ENCODE measurements around the gene NADSYN1. TPM values are rescaled to one million over a fixed set of nuclear protein-coding genes. Genes with fewer than 3 reads are reported as not detected.

NADSYN1 gene
- total RNA-seq, 1 experiment from 2014 or later, result 91.3 TPM

DNA sequence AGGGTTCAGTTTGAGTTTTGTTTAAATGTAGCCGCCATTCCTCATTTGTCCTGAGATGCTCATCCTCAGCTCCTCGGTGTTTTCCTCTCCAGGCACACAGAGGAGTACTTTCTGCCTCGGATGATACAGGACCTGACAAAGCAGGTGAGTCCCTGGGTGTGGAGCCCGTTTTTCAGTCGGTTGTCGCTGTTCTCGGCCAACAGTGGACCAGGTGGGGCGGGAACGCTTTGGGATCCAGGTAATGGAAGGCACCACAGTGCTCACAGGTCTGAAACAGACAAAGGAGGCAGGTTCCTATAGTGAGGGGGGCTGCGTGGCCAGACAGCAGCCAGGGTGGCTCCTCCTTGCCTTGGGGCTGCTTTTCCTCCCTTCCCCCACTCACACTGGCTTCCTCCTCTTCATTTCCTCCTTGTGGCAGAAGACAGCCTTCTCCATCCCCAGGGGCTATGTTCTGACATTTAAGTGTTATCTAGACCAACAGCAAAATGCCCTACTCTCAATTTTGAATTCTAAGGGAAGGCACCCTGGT is 19.4 kb downstream of the NADSYN1 start:
- ChIA-PET CTCF (no interaction called here), POLR2A (no interaction called here)
- peaks cover 8% of the 10 kb centered on the region; the same call in 1 of the 2 replicates for H3K36me3 ChIP-seq (ENCODE audit: control insufficient read depth, insufficient read depth, low read length)
- no peak overlapping the region for H3K4me3 Mint-ChIP-seq (ENCODE audit: unreplicated experiment)
- no peak for DNase-seq
- no peak overlapping the region for H3K4me3 ChIP-seq (ENCODE audit: low read depth, low read length)
- H3K27me3 Mint-ChIP-seq (ENCODE audit: insufficient read depth, unreplicated experiment), result no peaks in the 10 kb centered on the region
- H3K9me3 Mint-ChIP-seq (ENCODE audit: unreplicated experiment), result peaks cover 19% of the 10 kb centered on the region
- peaks cover 60% of the 10 kb centered on the region for H3K36me3 Mint-ChIP-seq (ENCODE audit: insufficient read depth, unreplicated experiment)
- H3K4me1 ChIP-seq, result peaks cover 23% of the 10 kb centered on the region
- TF ChIP-seq, protein P1, sequence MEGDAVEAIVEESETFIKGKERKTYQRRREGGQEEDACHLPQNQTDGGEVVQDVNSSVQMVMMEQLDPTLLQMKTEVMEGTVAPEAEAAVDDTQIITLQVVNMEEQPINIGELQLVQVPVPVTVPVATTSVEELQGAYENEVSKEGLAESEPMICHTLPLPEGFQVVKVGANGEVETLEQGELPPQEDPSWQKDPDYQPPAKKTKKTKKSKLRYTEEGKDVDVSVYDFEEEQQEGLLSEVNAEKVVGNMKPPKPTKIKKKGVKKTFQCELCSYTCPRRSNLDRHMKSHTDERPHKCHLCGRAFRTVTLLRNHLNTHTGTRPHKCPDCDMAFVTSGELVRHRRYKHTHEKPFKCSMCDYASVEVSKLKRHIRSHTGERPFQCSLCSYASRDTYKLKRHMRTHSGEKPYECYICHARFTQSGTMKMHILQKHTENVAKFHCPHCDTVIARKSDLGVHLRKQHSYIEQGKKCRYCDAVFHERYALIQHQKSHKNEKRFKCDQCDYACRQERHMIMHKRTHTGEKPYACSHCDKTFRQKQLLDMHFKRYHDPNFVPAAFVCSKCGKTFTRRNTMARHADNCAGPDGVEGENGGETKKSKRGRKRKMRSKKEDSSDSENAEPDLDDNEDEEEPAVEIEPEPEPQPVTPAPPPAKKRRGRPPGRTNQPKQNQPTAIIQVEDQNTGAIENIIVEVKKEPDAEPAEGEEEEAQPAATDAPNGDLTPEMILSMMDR (IDR thresholded peaks at IDR 0.05; ENCODE audit: insufficient read depth in 1 of 2, low read depth in 1 of 2, low read length in 1 of 2, severe bottlenecking in 1 of 2, unreplicated experiment in 1 of 2), result no peak
- no peaks in the 10 kb centered on the region for H3K27me3 ChIP-seq (replicated peaks; ENCODE audit: control insufficient read depth, insufficient read depth, low read length)
- no TSS peak for BruUV-seq (replicated peaks)
- peaks cover 16% of the 10 kb centered on the region for H3K9me3 ChIP-seq
- intact Hi-C loops (cut with micrococcal nuclease; ENCODE audit: unreplicated experiment), result no loop called here
- H3K27ac Mint-ChIP-seq (ENCODE audit: unreplicated experiment), result no peak overlapping the region
- H3K4me1 Mint-ChIP-seq (ENCODE audit: low read depth, unreplicated experiment), result peaks cover 34% of the 10 kb centered on the region

DNA sequence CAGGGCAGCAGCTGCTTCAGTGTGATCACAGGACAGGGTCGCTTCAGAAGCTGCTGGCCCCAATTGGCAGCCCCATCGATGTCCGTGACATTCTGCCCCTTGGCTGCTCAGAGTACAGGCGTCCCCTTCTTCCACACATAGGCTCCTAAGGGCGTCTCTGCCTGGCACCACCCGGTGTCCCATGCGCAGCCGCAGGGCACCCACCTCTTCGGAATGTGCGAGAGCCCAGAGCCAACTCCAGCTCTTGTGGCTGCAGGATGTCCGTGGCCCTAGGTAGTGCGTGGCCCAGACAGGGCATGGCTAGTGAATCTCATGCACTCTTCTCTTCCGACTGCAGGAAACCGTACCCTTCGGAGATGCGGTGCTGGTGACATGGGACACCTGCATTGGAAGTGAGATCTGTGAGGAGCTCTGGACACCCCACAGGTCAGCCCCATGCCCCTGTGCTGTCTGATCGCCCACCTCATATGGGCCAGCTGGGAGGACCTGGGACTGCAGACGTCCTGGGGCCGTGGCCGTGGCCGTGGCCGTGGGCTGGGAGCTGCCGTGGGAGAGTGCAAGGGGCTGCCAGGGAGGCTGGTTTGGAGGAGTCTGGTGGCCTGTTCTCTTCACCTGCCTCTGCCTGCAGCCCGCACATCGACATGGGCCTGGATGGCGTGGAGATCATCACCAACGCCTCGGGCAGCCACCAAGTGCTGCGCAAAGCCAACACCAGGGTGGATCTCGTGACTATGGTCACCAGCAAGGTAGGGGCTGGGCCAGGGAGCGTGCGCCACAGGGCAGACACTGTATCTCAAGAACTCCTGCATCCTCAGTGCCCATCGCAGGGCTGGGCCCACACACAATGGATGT is 20.2 kb downstream of the NADSYN1 start:
- Mint-ChIP-seq H3K36me3 (ENCODE audit: insufficient read depth, unreplicated experiment) (peaks cover 60% of the 10 kb centered on the region), H3K27me3 (ENCODE audit: insufficient read depth, unreplicated experiment) (no peaks in the 10 kb centered on the region), H3K27ac (ENCODE audit: unreplicated experiment) (no peak overlapping the region), H3K4me3 (ENCODE audit: unreplicated experiment) (no peak overlapping the region), H3K4me1 (ENCODE audit: low read depth, unreplicated experiment) (peaks cover 32% of the 10 kb centered on the region), H3K9me3 (ENCODE audit: unreplicated experiment) (peaks cover 11% of the 10 kb centered on the region)
- TF ChIP-seq, protein P1 (IDR thresholded peaks at IDR 0.05; ENCODE audit: insufficient read depth in 1 of 2, low read depth in 1 of 2, low read length in 1 of 2, severe bottlenecking in 1 of 2, unreplicated experiment in 1 of 2), result no peak
- no TSS peak for BruUV-seq (replicated peaks)
- Histone ChIP-seq H3K27me3 (replicated peaks; ENCODE audit: control insufficient read depth, insufficient read depth, low read length) (no peaks in the 10 kb centered on the region), H3K4me1 (peaks cover 23% of the 10 kb centered on the region), H3K36me3 (ENCODE audit: control insufficient read depth, insufficient read depth, low read length) (peaks cover 8% of the 10 kb centered on the region; the same call in 1 of the 2 replicates), H3K9me3 (peaks cover 11% of the 10 kb centered on the region), H3K4me3 (ENCODE audit: low read depth, low read length) (no peak overlapping the region)
- no peak for DNase-seq
- ChIA-PET CTCF (no interaction called here), POLR2A (no interaction called here)
- intact Hi-C loops (cut with micrococcal nuclease; ENCODE audit: unreplicated experiment), result no loop called here

DNA sequence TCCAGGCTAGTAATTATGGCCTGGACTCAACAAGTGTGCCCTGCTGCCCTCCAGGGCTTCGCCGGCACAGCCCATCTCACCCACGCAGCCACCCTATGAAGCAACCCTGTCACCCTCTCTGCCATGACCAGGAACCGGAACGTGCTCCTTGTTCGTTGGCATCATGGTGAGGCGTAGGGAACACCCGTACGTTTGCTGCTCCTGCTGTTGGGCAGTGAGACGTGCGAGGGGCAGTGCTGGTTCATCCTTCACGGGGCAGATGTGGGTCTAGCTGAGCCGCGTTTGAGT is 20.7 kb downstream of the NADSYN1 start:
- H3K9me3 Mint-ChIP-seq (ENCODE audit: unreplicated experiment), result peaks cover 6% of the 10 kb centered on the region
- BruUV-seq (replicated peaks), result no TSS peak
- peaks cover 10% of the 10 kb centered on the region; the same call in 1 of the 2 replicates for H3K36me3 ChIP-seq (ENCODE audit: control insufficient read depth, insufficient read depth, low read length)
- peaks cover 59% of the 10 kb centered on the region for H3K36me3 Mint-ChIP-seq (ENCODE audit: insufficient read depth, unreplicated experiment)
- no peak for DNase-seq
- H3K27me3 ChIP-seq (replicated peaks; ENCODE audit: control insufficient read depth, insufficient read depth, low read length), result no peaks in the 10 kb centered on the region
- no peak overlapping the region for H3K4me3 Mint-ChIP-seq (ENCODE audit: unreplicated experiment)
- peaks cover 23% of the 10 kb centered on the region for H3K4me1 ChIP-seq
- H3K27ac Mint-ChIP-seq (ENCODE audit: unreplicated experiment), result no peak overlapping the region
- peaks cover 26% of the 10 kb centered on the region for H3K4me1 Mint-ChIP-seq (ENCODE audit: low read depth, unreplicated experiment)
- H3K27me3 Mint-ChIP-seq (ENCODE audit: insufficient read depth, unreplicated experiment), result no peaks in the 10 kb centered on the region
- CTCF ChIA-PET, result no interaction called here
- TF ChIP-seq, protein P1 (IDR thresholded peaks at IDR 0.05; ENCODE audit: insufficient read depth in 1 of 2, low read depth in 1 of 2, low read length in 1 of 2, severe bottlenecking in 1 of 2, unreplicated experiment in 1 of 2), result no peak
- peaks cover 5% of the 10 kb centered on the region for H3K9me3 ChIP-seq
- intact Hi-C loops (cut with micrococcal nuclease; ENCODE audit: unreplicated experiment), result no loop called here
- POLR2A ChIA-PET, result no interaction called here
- no peak overlapping the region for H3K4me3 ChIP-seq (ENCODE audit: low read depth, low read length)

All from Caco-2 (cell line).